DOHH2 (cell line): ENCODE results near the gene PSPN.

Experiments
- H3F3A ChIP-seq: fragments of 200-600 bp; sonication (generic), shearing (Covaris generic); 2 replicates; pipeline ENCODE4 v1.6.0; 2016; ENCODE audit warnings: antibody characterized with exemption, mild to moderate bottlenecking; ENCODE audit not compliant: control insufficient read depth, insufficient read depth
- H3K27ac ChIP-seq: fragments of 200-600 bp; sonication (generic); 2 replicates; pipeline ENCODE4 v1.5.1; 2014; ENCODE audit warnings: low read depth, mild to moderate bottlenecking, low read length, moderate library complexity
- H3K27me3 ChIP-seq: fragments of 200-600 bp; sonication (generic); 2 replicates; pipeline ENCODE4 v1.6.1; 2014; ENCODE audit warnings: mild to moderate bottlenecking, low read length, mixed read lengths; ENCODE audit not compliant: control insufficient read depth
- H3K36me3 ChIP-seq: fragments of 200-600 bp; sonication (generic); 2 replicates; pipeline ENCODE4 v1.6.1; 2014; ENCODE audit warnings: mild to moderate bottlenecking, low read length, moderate library complexity, mixed read lengths; ENCODE audit not compliant: control insufficient read depth
- H3K4me1 ChIP-seq: fragments of 200-600 bp; sonication (generic); 2 replicates; pipeline ENCODE4 v1.6.1; 2014; ENCODE audit warnings: mild to moderate bottlenecking, low read length, mixed read lengths; ENCODE audit not compliant: control insufficient read depth
- H3K4me2 ChIP-seq: fragments of 200-600 bp; sonication (generic); 2 replicates; pipeline ENCODE4 v1.6.0; 2014; ENCODE audit warnings: mild to moderate bottlenecking, low read length, moderate library complexity
- H3K4me3 ChIP-seq: fragments of 200-600 bp; sonication (generic); 2 replicates; pipeline ENCODE4 v1.5.1; 2014; ENCODE audit warnings: mild to moderate bottlenecking, low read length, mixed read lengths
- H3K79me2 ChIP-seq: fragments of 200-600 bp; sonication (generic); 2 replicates; pipeline ENCODE4 v1.6.1; 2014; ENCODE audit warnings: mild to moderate bottlenecking, low read length, mixed read lengths; ENCODE audit not compliant: control insufficient read depth
- H3K9me2 ChIP-seq: fragments of 200-600 bp; sonication (generic); replicated peaks from 2 replicates; pipeline ENCODE4 v1.6.1; 2014; ENCODE audit warnings: mild to moderate bottlenecking, low read length, mixed read lengths; ENCODE audit not compliant: control insufficient read depth
- H3K9me3 ChIP-seq: fragments of 200-600 bp; sonication (generic); 2 replicates; pipeline ENCODE4 v1.6.1; 2014; ENCODE audit warnings: antibody characterized with exemption, low read length, mixed read lengths; ENCODE audit not compliant: control insufficient read depth, insufficient read depth
- H4K20me1 ChIP-seq: fragments of 200-600 bp; sonication (generic); 2 replicates; pipeline ENCODE4 v1.6.0; 2014; ENCODE audit warnings: low read depth, mild to moderate bottlenecking, antibody characterized with exemption, low read length, moderate library complexity; ENCODE audit not compliant: control insufficient read depth, insufficient read depth
- CTCF ChIP-seq: fragments of 200-600 bp; sonication (generic); IDR thresholded peaks from one replicate; pipeline ENCODE4 v1.5.1; 2014; ENCODE audit warnings: antibody characterized with exemption, mild to moderate bottlenecking, low read depth, low read length; ENCODE audit not compliant: poor library complexity, severe bottlenecking
- EZH2phosphoT487 ChIP-seq: fragments of 200-600 bp; sonication (generic); IDR thresholded peaks from 2 replicates; pipeline ENCODE4 v1.6.1; 2017; ENCODE audit warnings: borderline replicate concordance, mild to moderate bottlenecking, antibody characterized with exemption, low read length, moderate library complexity, mixed read lengths

PSPN gene

GRCh38 chr19:6396305-6396704 lies 20.6 kb upstream of the PSPN start:
- no peak overlapping the region for H3K27ac ChIP-seq
- H3K36me3 ChIP-seq, result peaks cover 15% of the 10 kb centered on the region
- no peaks in the 10 kb centered on the region for H4K20me1 ChIP-seq
- TF ChIP-seq EZH2phosphoT487 (no peak), CTCF (no peak)
- H3K4me3 ChIP-seq, result no peak overlapping the region
- H3K4me2 ChIP-seq, result no peak overlapping the region
- H3F3A ChIP-seq, result no peaks in the 10 kb centered on the region
- no peaks in the 10 kb centered on the region for H3K27me3 ChIP-seq
- H3K9me2 ChIP-seq, result no peaks in the 10 kb centered on the region
- H3K9me3 ChIP-seq, result no peaks in the 10 kb centered on the region
- H3K4me1 ChIP-seq, result peaks cover 18% of the 10 kb centered on the region
- peaks cover 19% of the 10 kb centered on the region for H3K79me2 ChIP-seq

DNA sequence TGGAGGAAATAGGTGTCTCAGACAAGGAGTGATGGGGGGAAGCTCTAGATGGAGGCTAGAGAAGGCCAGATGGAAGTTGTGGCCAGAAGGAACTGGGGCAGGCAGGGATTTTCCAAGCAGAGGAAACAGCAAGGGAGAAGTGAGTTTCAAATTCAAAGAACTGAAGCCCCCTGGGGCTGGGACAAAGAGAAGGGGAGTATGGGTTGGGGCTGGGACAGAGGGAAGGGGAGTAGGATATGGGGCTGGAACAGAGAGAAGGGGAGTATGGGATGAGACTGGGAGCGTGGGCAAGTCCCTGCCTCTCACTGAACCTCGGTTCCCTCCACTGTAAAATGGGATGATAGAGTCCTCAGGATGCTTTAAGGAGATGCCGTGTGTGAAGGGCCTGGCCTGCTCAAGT lies 19.1 kb upstream of the PSPN start:
- peaks cover 25% of the 10 kb centered on the region for H3K79me2 ChIP-seq
- no peaks in the 10 kb centered on the region for H3K27me3 ChIP-seq
- H3F3A ChIP-seq, result no peaks in the 10 kb centered on the region
- H3K4me1 ChIP-seq, result peaks cover 18% of the 10 kb centered on the region
- H3K27ac ChIP-seq, result no peak overlapping the region
- H3K9me2 ChIP-seq, result no peaks in the 10 kb centered on the region
- H4K20me1 ChIP-seq, result no peaks in the 10 kb centered on the region
- H3K4me3 ChIP-seq, result no peak overlapping the region
- peaks cover 23% of the 10 kb centered on the region for H3K36me3 ChIP-seq
- TF ChIP-seq CTCF, result no peak
- H3K4me2 ChIP-seq, result no peak overlapping the region
- no peaks in the 10 kb centered on the region for H3K9me3 ChIP-seq

DNA sequence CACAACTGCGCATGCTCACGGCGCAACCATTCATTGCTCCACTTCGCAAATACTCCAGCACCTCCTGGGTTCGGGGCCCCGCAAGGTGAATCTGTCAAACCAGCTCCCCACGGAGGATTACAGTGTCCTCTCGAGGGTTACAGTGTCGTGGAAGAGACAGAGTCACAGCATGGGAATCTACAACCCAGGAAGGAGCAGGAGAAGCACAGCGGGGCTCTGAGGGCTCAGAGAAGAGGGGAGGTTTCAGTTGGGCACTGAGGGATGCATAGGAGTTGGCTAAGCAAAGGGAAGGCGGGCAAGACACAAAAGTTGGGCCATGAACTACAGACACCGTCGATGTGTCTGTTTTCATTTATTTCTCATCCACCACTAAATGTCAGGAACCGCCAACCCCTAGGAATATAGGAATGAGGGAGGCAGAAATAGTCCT lies 18.3 kb upstream of the PSPN start:
- Histone ChIP-seq H3F3A (no peaks in the 10 kb centered on the region), H3K4me1 (peaks cover 18% of the 10 kb centered on the region), H3K4me3 (peak overlapping the region; percentile 90), H3K9me3 (no peaks in the 10 kb centered on the region), H3K79me2 (peaks cover 25% of the 10 kb centered on the region), H4K20me1 (no peaks in the 10 kb centered on the region), H3K9me2 (no peaks in the 10 kb centered on the region), H3K27me3 (no peaks in the 10 kb centered on the region), H3K36me3 (peaks cover 30% of the 10 kb centered on the region), H3K4me2 (peak overlapping the region; percentile 92), H3K27ac (peak overlapping the region; percentile 49; the same call in 1 of the 2 replicates)
- TF ChIP-seq CTCF, result no peak
- TF ChIP-seq EZH2phosphoT487, result no peak
